Measurements from ENCODE around the gene MAST3.
A peak's percentile ranks its signal among the peaks of the same experiment; 100 is the strongest.
"Not testable (repeated sequence)": the region's sequence is repeated elsewhere in the genome, so short reads cannot be mapped to it uniquely, and the experiment has no call there.

The MAST3 gene

GRCh38 chr19:18153556-18154134 is 56.1 kb downstream of the MAST3 start:
- no peak for TF ChIP-seq CTCF (IDR thresholded peaks at IDR 0.05; ENCODE audit: extremely low read depth, missing control alignments)
- DNase-seq (ENCODE audit: low spot score): peak; percentile 58

GRCh38 chr19:18155095-18156087 is 57.8 kb downstream of the MAST3 start:
- no peak for DNase-seq (ENCODE audit: low spot score)
- no peak for TF ChIP-seq CTCF (IDR thresholded peaks at IDR 0.05; ENCODE audit: extremely low read depth, missing control alignments)

DNA sequence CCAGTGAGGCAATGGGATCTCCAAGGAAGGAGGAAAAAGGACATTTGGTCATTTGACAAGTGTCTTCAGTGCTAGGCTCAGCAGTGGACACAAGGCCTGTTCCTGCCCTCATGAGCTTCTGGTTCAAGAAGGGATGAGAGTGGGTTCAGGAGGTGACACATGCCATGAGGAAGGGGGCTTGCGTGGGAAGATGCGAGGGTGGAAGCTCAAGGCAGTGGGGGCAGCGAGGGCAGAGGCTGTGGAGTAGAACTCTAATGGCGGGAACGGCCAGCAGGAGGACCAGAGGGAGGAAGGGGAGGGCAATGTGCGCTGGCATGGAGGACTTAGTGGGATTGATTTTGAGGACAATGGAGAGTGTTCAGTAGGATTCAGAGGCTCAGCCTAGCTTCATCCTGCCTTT is 58.7 kb downstream of the MAST3 start:
- no peak for TF ChIP-seq CTCF (IDR thresholded peaks at IDR 0.05; ENCODE audit: extremely low read depth, missing control alignments)
- DNase-seq (ENCODE audit: low spot score): no peak

DNA sequence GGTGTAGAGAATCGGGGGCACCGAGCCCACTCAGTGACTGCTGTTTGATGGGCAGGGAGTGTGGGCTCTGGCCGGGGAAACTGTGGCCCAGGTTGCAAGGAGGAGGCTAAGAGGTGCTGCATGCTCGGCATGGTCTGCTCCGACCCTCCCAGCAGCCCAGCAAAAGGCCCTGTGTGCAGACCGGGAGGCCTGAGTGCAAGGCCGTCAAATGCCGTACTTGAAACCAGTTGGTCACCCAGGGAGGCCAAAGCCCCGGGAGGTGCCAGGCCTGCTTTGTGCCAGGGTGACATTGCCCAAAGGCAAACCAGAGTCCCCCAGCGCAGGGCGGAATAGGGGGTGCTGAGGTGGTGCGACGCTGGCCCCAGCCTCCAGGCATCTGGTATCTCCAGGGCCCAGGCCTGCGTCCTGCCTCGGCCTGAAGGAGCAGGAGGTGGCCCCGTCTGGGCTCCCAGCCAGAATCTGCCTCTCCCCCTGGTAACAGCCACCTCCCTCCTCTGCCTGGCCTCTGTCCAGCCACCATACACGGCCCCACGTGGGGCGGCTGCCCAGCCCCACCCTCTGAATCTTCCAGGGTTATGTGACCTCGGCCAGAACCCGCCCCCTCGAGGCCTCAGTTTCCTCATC is 59.4 kb downstream of the MAST3 start:
- DNase-seq (ENCODE audit: low spot score): no peak

DNA sequence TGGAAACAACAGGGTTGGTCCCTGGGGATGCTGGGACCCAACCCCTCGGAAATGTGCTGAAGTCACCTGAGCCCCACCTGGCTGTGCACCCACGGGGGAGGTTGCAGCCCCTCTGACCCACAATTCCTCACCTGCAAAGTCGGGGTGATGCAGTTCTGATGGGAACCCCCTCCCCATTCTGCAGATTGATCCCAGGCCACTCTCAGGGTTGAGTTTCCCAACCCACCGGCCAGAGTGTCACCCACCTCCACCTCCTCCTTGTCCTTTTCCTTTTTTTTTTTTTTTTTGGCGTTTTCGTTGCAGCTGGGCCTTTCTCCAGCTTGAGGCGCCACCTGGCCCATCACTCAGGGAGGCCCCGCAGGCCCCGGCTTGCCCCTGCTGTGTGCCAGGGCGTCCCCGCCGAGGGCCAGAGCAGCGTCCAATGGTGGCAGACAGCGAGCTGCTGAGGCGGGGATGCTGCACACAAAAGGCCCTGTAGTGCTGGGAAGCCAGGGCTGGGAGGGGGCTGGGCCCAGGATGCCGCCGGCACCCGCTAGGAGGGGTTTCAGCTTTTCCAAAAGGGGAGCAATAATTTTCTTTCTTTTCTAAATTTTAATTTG is 60.0 kb downstream of the MAST3 start:
- no peak for DNase-seq (ENCODE audit: low spot score)
- no peak for TF ChIP-seq CTCF (IDR thresholded peaks at IDR 0.05; ENCODE audit: extremely low read depth, missing control alignments)

More for the DNA sequence above, 59.4 kb downstream of the MAST3 start:
- no peak for TF ChIP-seq CTCF (IDR thresholded peaks at IDR 0.05; ENCODE audit: extremely low read depth, missing control alignments)

- TF ChIP-seq CTCF (IDR thresholded peaks at IDR 0.05; ENCODE audit: extremely low read depth, missing control alignments): no peak
- no peak for DNase-seq (ENCODE audit: low spot score)
These were observed 60.9 kb downstream of the MAST3 start for GRCh38 chr19:18158467-18158866.

- DNase-seq (ENCODE audit: low spot score): not testable (repeated sequence)
These were observed 61.6 kb downstream of the MAST3 start for GRCh38 chr19:18159059-18159616.
